Osteocyte (in vitro differentiated cells): ENCODE measurements around the gene ATP2A2. TPM values are rescaled to one million over a fixed set of nuclear protein-coding genes. Genes with fewer than 3 reads are reported as not detected.
"Not testable (repeated sequence)": the region's sequence is repeated elsewhere in the genome, so short reads cannot be mapped to it uniquely, and the experiment has no call there.

Experiments
- DNase-seq: peaks from one replicate; pipeline ENCODE4 v3.0.0; 2021; ENCODE audit warnings: mixed read lengths; ENCODE audit not compliant: unreplicated experiment; ENCODE audit errors: extremely low spot score
- H3K27ac Mint-ChIP-seq: one replicate; pipeline ENCODE4 v1.8.0; 2021; ENCODE audit warnings: mild to moderate bottlenecking, mixed read lengths; ENCODE audit not compliant: unreplicated experiment
- H3K27me3 Mint-ChIP-seq: one replicate; pipeline ENCODE4 v1.8.0; 2021; ENCODE audit warnings: mixed read lengths; ENCODE audit not compliant: unreplicated experiment
- H3K36me3 Mint-ChIP-seq: one replicate; pipeline ENCODE4 v1.8.0; 2021; ENCODE audit warnings: mixed read lengths; ENCODE audit not compliant: unreplicated experiment
- H3K4me1 Mint-ChIP-seq: one replicate; pipeline ENCODE4 v1.8.0; 2021; ENCODE audit warnings: mixed read lengths; ENCODE audit not compliant: unreplicated experiment
- H3K4me3 Mint-ChIP-seq: one replicate; pipeline ENCODE4 v1.8.0; 2021; ENCODE audit warnings: mild to moderate bottlenecking, moderate library complexity, mixed read lengths; ENCODE audit not compliant: unreplicated experiment
- H3K9me3 Mint-ChIP-seq: one replicate; pipeline ENCODE4 v1.8.0; 2021; ENCODE audit warnings: mixed read lengths; ENCODE audit not compliant: unreplicated experiment
- total RNA-seq: library from RNA; stranded (reverse); gene quantifications from 2 replicates; pipeline ENCODE4 v1.2.1, GENCODE V29; 2021
- TF ChIP-seq, protein P1 (sequence below): fragments of 200-600 bp; sonication (generic); IDR thresholded peaks from 2 replicates; pipeline ENCODE4 v1.5.0; 2021; ENCODE audit warnings: antibody characterized with exemption, mild to moderate bottlenecking, moderate library complexity

Gene ATP2A2
- total RNA-seq, 1 donor from 2014 or later, result 183 TPM

DNA sequence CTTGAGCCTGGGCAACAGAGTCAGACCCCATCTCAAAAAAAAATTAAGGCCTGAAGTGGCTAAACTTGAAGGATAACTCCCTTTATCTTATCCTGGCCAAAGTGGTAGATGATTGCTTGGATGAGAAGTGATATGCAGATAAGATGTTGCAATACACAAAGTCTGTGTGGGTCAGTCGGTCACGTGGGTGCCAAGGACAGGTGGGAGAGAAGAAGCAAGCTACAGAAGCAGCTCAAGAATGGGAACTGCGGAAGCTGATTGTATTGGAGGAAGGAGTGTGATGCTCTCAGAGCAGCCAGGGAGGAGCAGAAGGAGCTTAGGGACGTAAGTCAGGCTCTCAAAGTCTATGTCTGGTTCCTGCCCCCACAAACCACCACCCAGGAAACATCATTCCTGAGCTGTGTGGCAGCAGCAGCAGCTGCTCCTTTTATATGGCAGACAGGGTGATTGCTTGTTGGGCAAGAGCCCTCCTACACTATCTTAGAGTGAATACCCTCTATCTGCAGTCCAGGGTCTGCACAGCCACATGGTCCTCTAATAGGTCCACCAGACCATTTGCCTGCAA lies 54.5 kb downstream of the ATP2A2 start:
- no peak overlapping the region for H3K4me3 Mint-ChIP-seq
- TF ChIP-seq, protein P1, sequence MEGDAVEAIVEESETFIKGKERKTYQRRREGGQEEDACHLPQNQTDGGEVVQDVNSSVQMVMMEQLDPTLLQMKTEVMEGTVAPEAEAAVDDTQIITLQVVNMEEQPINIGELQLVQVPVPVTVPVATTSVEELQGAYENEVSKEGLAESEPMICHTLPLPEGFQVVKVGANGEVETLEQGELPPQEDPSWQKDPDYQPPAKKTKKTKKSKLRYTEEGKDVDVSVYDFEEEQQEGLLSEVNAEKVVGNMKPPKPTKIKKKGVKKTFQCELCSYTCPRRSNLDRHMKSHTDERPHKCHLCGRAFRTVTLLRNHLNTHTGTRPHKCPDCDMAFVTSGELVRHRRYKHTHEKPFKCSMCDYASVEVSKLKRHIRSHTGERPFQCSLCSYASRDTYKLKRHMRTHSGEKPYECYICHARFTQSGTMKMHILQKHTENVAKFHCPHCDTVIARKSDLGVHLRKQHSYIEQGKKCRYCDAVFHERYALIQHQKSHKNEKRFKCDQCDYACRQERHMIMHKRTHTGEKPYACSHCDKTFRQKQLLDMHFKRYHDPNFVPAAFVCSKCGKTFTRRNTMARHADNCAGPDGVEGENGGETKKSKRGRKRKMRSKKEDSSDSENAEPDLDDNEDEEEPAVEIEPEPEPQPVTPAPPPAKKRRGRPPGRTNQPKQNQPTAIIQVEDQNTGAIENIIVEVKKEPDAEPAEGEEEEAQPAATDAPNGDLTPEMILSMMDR, result no peak
- DNase-seq, result no peak
- H3K9me3 Mint-ChIP-seq, result no peaks in the 10 kb centered on the region
- H3K27ac Mint-ChIP-seq, result no peak overlapping the region
- no peaks in the 10 kb centered on the region for H3K27me3 Mint-ChIP-seq
- peaks cover 69% of the 10 kb centered on the region for H3K36me3 Mint-ChIP-seq
- peaks cover 5% of the 10 kb centered on the region for H3K4me1 Mint-ChIP-seq

DNA sequence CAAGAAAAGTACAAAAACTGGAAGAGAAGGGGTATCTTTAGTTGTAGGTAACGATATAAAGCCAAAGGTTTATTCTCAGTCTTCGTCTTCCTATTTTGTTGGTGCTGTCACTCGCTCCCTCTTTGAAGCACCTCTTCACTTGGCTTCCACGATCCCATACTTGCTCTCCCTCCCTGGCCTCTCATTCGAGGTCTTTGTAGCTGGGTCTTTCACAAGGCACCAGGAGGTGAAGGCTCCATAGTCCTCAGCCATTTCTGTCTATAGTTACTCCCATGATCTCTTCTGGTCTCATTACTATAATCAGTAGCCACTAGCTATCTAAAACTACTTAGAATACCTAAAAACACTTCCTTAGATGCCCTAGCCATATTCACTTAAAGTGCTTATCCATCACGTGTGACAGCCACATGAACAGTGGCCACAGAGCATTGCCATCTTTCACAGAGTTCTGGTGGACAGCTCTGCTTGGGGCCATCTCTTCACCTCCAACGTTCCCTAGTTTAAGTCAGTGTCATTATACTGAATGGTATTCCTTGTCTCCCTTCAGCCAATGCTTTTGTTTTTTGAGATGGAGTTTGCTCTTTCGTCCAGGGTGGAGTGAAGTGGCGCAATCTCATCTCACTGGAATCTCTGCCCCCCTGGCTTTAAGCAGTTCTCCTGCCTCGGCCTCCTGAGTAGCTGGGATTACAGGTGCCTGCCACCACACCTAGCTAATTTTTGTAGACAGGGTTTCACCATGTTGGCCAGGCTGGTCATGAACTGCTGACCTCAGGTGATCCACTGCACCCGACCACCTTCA lies 57.1 kb downstream of the ATP2A2 start:
- Mint-ChIP-seq H3K36me3 (peaks cover 77% of the 10 kb centered on the region), H3K9me3 (no peaks in the 10 kb centered on the region), H3K27me3 (no peaks in the 10 kb centered on the region), H3K27ac (no peak overlapping the region), H3K4me3 (no peak overlapping the region), H3K4me1 (no peaks in the 10 kb centered on the region)
- DNase-seq, result no peak
- TF ChIP-seq, protein P1, result no peak

DNA sequence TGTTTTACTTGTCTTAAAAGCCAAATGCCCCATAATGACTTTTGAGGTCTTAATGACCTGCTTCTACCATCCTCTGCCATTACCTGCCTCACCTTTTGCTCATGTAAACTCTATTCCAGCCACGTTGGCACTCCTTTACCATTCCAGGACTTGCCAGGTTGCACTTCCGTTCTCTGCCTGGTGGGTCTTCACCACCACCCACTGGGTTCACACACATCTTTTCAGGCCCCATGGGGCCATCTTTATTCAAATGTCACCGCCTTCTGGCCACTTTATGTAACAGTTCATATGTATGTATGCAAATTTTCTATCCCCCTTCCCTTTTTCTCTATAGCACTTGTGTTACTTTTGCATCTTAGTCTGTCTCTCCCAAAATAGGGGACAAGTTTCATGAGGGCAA lies 57.7 kb downstream of the ATP2A2 start:
- TF ChIP-seq, protein P1, result peak; percentile 39
- Mint-ChIP-seq H3K27ac (peak overlapping the region; percentile 48), H3K36me3 (peaks cover 77% of the 10 kb centered on the region), H3K27me3 (no peaks in the 10 kb centered on the region), H3K9me3 (no peaks in the 10 kb centered on the region), H3K4me1 (no peaks in the 10 kb centered on the region), H3K4me3 (no peak overlapping the region)
- DNase-seq, result no peak

DNA sequence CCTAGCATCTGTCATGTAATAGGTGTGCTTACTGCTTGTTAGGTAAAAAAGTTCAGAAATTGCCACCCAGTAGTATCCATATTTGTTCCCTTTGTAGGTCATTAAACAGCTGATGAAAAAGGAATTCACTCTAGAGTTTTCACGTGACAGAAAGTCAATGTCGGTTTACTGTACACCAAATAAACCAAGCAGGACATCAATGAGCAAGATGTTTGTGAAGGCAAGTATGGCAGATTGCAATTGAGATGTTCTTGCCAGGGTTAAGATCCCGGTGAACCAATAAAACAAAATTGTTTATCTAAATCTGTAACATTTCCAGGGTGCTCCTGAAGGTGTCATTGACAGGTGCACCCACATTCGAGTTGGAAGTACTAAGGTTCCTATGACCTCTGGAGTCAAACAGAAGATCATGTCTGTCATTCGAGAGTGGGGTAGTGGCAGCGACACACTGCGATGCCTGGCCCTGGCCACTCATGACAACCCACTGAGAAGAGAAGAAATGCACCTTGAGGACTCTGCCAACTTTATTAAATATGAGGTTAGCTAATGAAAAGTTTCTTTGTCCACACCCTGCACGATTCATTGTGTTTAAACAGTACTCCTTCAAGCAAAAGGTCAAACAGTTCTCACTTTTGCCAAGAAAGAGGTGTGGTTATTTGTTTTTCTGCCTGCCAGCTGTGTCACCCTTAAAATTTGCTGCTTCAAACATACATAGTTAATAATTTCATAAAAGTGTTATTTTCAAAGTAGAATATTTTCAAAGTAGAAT lies 58.3 kb downstream of the ATP2A2 start:
- no peak for DNase-seq
- no peak overlapping the region for H3K27ac Mint-ChIP-seq
- H3K4me3 Mint-ChIP-seq, result no peak overlapping the region
- H3K9me3 Mint-ChIP-seq, result no peaks in the 10 kb centered on the region
- TF ChIP-seq, protein P1, result no peak
- H3K27me3 Mint-ChIP-seq, result no peaks in the 10 kb centered on the region
- no peaks in the 10 kb centered on the region for H3K4me1 Mint-ChIP-seq
- H3K36me3 Mint-ChIP-seq, result peaks cover 76% of the 10 kb centered on the region

DNA sequence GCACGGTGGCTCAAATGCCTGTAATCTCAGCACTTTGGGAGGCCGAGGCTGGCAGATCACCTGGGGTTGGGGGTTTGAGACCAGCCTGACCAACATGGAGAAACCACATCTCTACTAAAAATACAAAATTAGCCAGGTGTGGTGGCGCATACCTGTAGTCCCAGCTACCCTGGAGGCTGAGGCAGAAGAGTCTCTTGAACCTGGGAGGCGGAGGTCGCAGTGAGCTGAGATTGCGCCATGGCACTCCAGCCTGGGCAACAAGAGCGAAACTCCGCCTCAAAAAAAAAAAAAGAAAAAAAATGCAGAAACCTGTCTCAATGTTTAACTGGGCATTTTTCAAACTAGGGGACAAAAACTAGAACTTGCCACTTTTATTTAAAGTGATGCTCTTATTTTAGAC lies 59.2 kb downstream of the ATP2A2 start:
- H3K4me1 Mint-ChIP-seq, DNase-seq, H3K9me3 Mint-ChIP-seq, H3K4me3 Mint-ChIP-seq, H3K27me3 Mint-ChIP-seq: not testable (repeated sequence)
- peaks cover 80% of the 10 kb centered on the region for H3K36me3 Mint-ChIP-seq
- peak overlapping the region; percentile 39 for H3K27ac Mint-ChIP-seq
